Right hindlimb (tissue), 1 donor: ENCODE measurements around the gene C5orf22.
"Not testable (repeated sequence)": the region's sequence is repeated elsewhere in the genome, so short reads cannot be mapped to it uniquely, and the experiment has no call there.

ENCODE experiments used
- DNase-seq: peaks from one replicate; pipeline ENCODE4 v3.0.0-alpha.2; 2018

The C5orf22 gene

GRCh38 chr5:31531888-31532547, at the start of gene C5orf22, which contains the start of gene DROSHA:
Gene C5orf22, plus strand, starts transcription at chr5:31532301. Its CDS starts 92 bp downstream, at chr5:31532393.
Gene DROSHA, minus strand, starts transcription at chr5:31532093. Its CDS starts 3,034 bp downstream, at chr5:31529059.
- DNase-seq = peak; percentile 97

GRCh38 chr5:31485376-31486207, 46.5 kb upstream of the C5orf22 start:
- no peak for DNase-seq

- DNase-seq = no peak
Observed at GRCh38 chr5:31486441-31486840, 45.7 kb upstream of the C5orf22 start.

GRCh38 chr5:31487506-31487905, 44.6 kb upstream of the C5orf22 start:
- no peak for DNase-seq

GRCh38 chr5:31492869-31493268, 39.2 kb upstream of the C5orf22 start:
- no peak for DNase-seq

- DNase-seq = no peak
Observed at GRCh38 chr5:31495336-31495735, 36.8 kb upstream of the C5orf22 start.

- DNase-seq = no peak
Observed at GRCh38 chr5:31496301-31496700, 35.8 kb upstream of the C5orf22 start.

- no peak for DNase-seq
Observed at GRCh38 chr5:31496891-31497290, 35.2 kb upstream of the C5orf22 start.

GRCh38 chr5:31500256-31500655, 31.8 kb upstream of the C5orf22 start:
- DNase-seq = no peak

- DNase-seq = no peak
Observed at GRCh38 chr5:31502506-31502905, 29.6 kb upstream of the C5orf22 start.

- DNase-seq = no peak
Observed at GRCh38 chr5:31504529-31504928, 27.6 kb upstream of the C5orf22 start.

GRCh38 chr5:31511305-31511704, 20.8 kb upstream of the C5orf22 start:
- no peak for DNase-seq

- no peak for DNase-seq
Observed at GRCh38 chr5:31516802-31517201, 15.3 kb upstream of the C5orf22 start.

GRCh38 chr5:31523041-31523440, 9.1 kb upstream of the C5orf22 start:
- DNase-seq = no peak

- no peak for DNase-seq
Observed at GRCh38 chr5:31530541-31531265, 1.4 kb upstream of the C5orf22 start.

- no peak for DNase-seq
Observed at GRCh38 chr5:31531543-31531887, 586 bp upstream of the C5orf22 start.

- DNase-seq = no peak
Observed at GRCh38 chr5:31534527-31535046, 2.5 kb downstream of the C5orf22 start.

- no peak for DNase-seq
Observed at GRCh38 chr5:31536873-31537272, 4.8 kb downstream of the C5orf22 start.

GRCh38 chr5:31537349-31537748, 5.2 kb downstream of the C5orf22 start:
- no peak for DNase-seq

- no peak for DNase-seq
Observed at GRCh38 chr5:31537851-31538250, 5.8 kb downstream of the C5orf22 start.

- not testable (repeated sequence) for DNase-seq
Observed at GRCh38 chr5:31549114-31549513, 17.0 kb downstream of the C5orf22 start.

- no peak for DNase-seq
Observed at GRCh38 chr5:31551878-31552277, 19.8 kb downstream of the C5orf22 start.

GRCh38 chr5:31553863-31554262, 21.8 kb downstream of the C5orf22 start:
- no peak for DNase-seq
